BLaER1 (cell line): ENCODE measurements around the gene RUSC2.

Experiments
- H3K27ac ChIP-seq: shearing (Covaris generic); formaldehyde crosslinking; 2 replicates; pipeline ENCODE4 v1.8.1; 2022
- H3K27me3 ChIP-seq: shearing (Covaris generic); formaldehyde crosslinking; 2 replicates; pipeline ENCODE4 v1.8.1; 2022
- H3K36me3 ChIP-seq: shearing (Covaris generic); formaldehyde crosslinking; 2 replicates; pipeline ENCODE4 v1.8.1; 2022
- H3K4me1 ChIP-seq: shearing (Covaris generic); formaldehyde crosslinking; 2 replicates; pipeline ENCODE4 v1.8.1; 2022
- H3K4me2 ChIP-seq: shearing (Covaris generic); formaldehyde crosslinking; 2 replicates; pipeline ENCODE4 v1.8.1; 2022
- H3K4me3 ChIP-seq: shearing (Covaris generic); formaldehyde crosslinking; 2 replicates; pipeline ENCODE4 v1.8.1; 2022
- H3K9ac ChIP-seq: shearing (Covaris generic); formaldehyde crosslinking; 2 replicates; pipeline ENCODE4 v1.8.1; 2022
- H3K9me3 ChIP-seq: shearing (Covaris generic); formaldehyde crosslinking; 2 replicates; pipeline ENCODE4 v1.8.1; 2022
- H4K20me1 ChIP-seq: shearing (Covaris generic); formaldehyde crosslinking; 2 replicates; pipeline ENCODE4 v1.8.1; 2022
- Cebpa-rat ChIP-seq: shearing (Covaris generic); IDR thresholded peaks from 2 replicates; pipeline ENCODE4 v1.8.1; 2022

RUSC2 gene

GRCh38 chr9:35511453-35511852 is 21.5 kb downstream of the RUSC2 start:
- H4K20me1 ChIP-seq, result peaks cover 4% of the 10 kb centered on the region; the same call in 1 of the 2 replicates
- H3K27me3 ChIP-seq, result no peaks in the 10 kb centered on the region
- no peak overlapping the region for H3K27ac ChIP-seq
- no peak overlapping the region for H3K4me2 ChIP-seq
- H3K36me3 ChIP-seq, result no peaks in the 10 kb centered on the region
- TF ChIP-seq Cebpa-rat, result no peak
- no peaks in the 10 kb centered on the region for H3K4me1 ChIP-seq
- no peak overlapping the region for H3K4me3 ChIP-seq
- H3K9ac ChIP-seq, result no peak overlapping the region
- H3K9me3 ChIP-seq, result no peaks in the 10 kb centered on the region

- Histone ChIP-seq H3K36me3 (no peaks in the 10 kb centered on the region), H3K9me3 (no peaks in the 10 kb centered on the region), H3K9ac (no peak overlapping the region), H3K27me3 (no peaks in the 10 kb centered on the region), H3K4me3 (no peak overlapping the region), H3K4me1 (peaks cover 14% of the 10 kb centered on the region), H3K27ac (no peak overlapping the region), H4K20me1 (peaks cover 9% of the 10 kb centered on the region; the same call in 1 of the 2 replicates), H3K4me2 (no peak overlapping the region)
- no peak for TF ChIP-seq Cebpa-rat
These were observed 25.9 kb downstream of the RUSC2 start for GRCh38 chr9:35515766-35516165.

- Histone ChIP-seq H3K36me3 (no peaks in the 10 kb centered on the region), H3K27me3 (no peaks in the 10 kb centered on the region), H3K4me1 (peaks cover 14% of the 10 kb centered on the region), H3K9me3 (no peaks in the 10 kb centered on the region), H4K20me1 (peaks cover 9% of the 10 kb centered on the region; the same call in 1 of the 2 replicates), H3K27ac (no peak overlapping the region), H3K9ac (no peak overlapping the region), H3K4me2 (no peak overlapping the region), H3K4me3 (no peak overlapping the region)
- no peak for TF ChIP-seq Cebpa-rat
These were observed 26.6 kb downstream of the RUSC2 start for GRCh38 chr9:35516479-35516878.

- no peak overlapping the region for H3K4me2 ChIP-seq
- H4K20me1 ChIP-seq, result peaks cover 9% of the 10 kb centered on the region; the same call in 1 of the 2 replicates
- H3K9ac ChIP-seq, result no peak overlapping the region
- H3K36me3 ChIP-seq, result no peaks in the 10 kb centered on the region
- no peaks in the 10 kb centered on the region for H3K27me3 ChIP-seq
- H3K4me1 ChIP-seq, result peaks cover 14% of the 10 kb centered on the region
- TF ChIP-seq Cebpa-rat, result no peak
- no peak overlapping the region for H3K4me3 ChIP-seq
- H3K9me3 ChIP-seq, result no peaks in the 10 kb centered on the region
- H3K27ac ChIP-seq, result no peak overlapping the region
These were observed 27.2 kb downstream of the RUSC2 start for GRCh38 chr9:35517131-35517530.

GRCh38 chr9:35517552-35518224 is 27.8 kb downstream of the RUSC2 start:
- no peak overlapping the region for H3K4me3 ChIP-seq

GRCh38 chr9:35518225-35518821 is 28.4 kb downstream of the RUSC2 start:
- no peak for TF ChIP-seq Cebpa-rat
- peaks cover 9% of the 10 kb centered on the region; the same call in 1 of the 2 replicates for H4K20me1 ChIP-seq
- no peak overlapping the region for H3K27ac ChIP-seq
- H3K36me3 ChIP-seq, result no peaks in the 10 kb centered on the region
- H3K4me1 ChIP-seq, result peaks cover 14% of the 10 kb centered on the region
- no peak overlapping the region for H3K4me2 ChIP-seq
- no peak overlapping the region for H3K9ac ChIP-seq
- H3K4me3 ChIP-seq, result no peak overlapping the region
- H3K27me3 ChIP-seq, result no peaks in the 10 kb centered on the region
- no peaks in the 10 kb centered on the region for H3K9me3 ChIP-seq

More at GRCh38 chr9:35517552-35518224, 27.8 kb downstream of the RUSC2 start:
- Histone ChIP-seq H4K20me1 (peaks cover 9% of the 10 kb centered on the region; the same call in 1 of the 2 replicates), H3K27me3 (no peaks in the 10 kb centered on the region), H3K9ac (no peak overlapping the region), H3K4me2 (no peak overlapping the region), H3K9me3 (no peaks in the 10 kb centered on the region), H3K36me3 (no peaks in the 10 kb centered on the region), H3K27ac (no peak overlapping the region), H3K4me1 (peaks cover 14% of the 10 kb centered on the region)
- no peak for TF ChIP-seq Cebpa-rat

GRCh38 chr9:35518981-35519679 is 29.2 kb downstream of the RUSC2 start:
- Histone ChIP-seq H3K9ac (no peak overlapping the region), H3K4me2 (no peak overlapping the region; the same call in 1 of the 2 replicates), H3K27ac (no peak overlapping the region), H3K36me3 (no peaks in the 10 kb centered on the region), H3K9me3 (no peaks in the 10 kb centered on the region), H3K4me1 (peaks cover 14% of the 10 kb centered on the region), H4K20me1 (peaks cover 9% of the 10 kb centered on the region; the same call in 1 of the 2 replicates), H3K27me3 (no peaks in the 10 kb centered on the region), H3K4me3 (no peak overlapping the region)
- no peak for TF ChIP-seq Cebpa-rat

GRCh38 chr9:35519692-35520363 is 29.9 kb downstream of the RUSC2 start:
- Histone ChIP-seq H3K36me3 (no peaks in the 10 kb centered on the region), H3K9ac (no peak overlapping the region), H4K20me1 (peaks cover 9% of the 10 kb centered on the region; the same call in 1 of the 2 replicates), H3K27me3 (no peaks in the 10 kb centered on the region), H3K4me2 (peak overlapping the region; percentile 49), H3K9me3 (no peaks in the 10 kb centered on the region), H3K27ac (no peak overlapping the region), H3K4me1 (peaks cover 14% of the 10 kb centered on the region), H3K4me3 (no peak overlapping the region)
- no peak for TF ChIP-seq Cebpa-rat

GRCh38 chr9:35520364-35520710 is 30.4 kb downstream of the RUSC2 start:
- Histone ChIP-seq H3K4me2 (peak overlapping the region; percentile 49), H3K4me1 (peaks cover 14% of the 10 kb centered on the region), H3K9ac (no peak overlapping the region), H3K27me3 (no peaks in the 10 kb centered on the region), H3K4me3 (no peak overlapping the region), H3K27ac (no peak overlapping the region), H4K20me1 (peaks cover 9% of the 10 kb centered on the region; the same call in 1 of the 2 replicates), H3K36me3 (no peaks in the 10 kb centered on the region), H3K9me3 (no peaks in the 10 kb centered on the region)
- no peak for TF ChIP-seq Cebpa-rat
